Prostate gland (tissue), 2 donors: ENCODE measurements around the gene FHL5. TPM values are rescaled to one million over a fixed set of nuclear protein-coding genes. Genes with fewer than 3 reads are reported as not detected.

Source experiments
- DNase-seq: peaks from one replicate; pipeline ENCODE4 v3.0.0-alpha.2; 2019; ENCODE audit warnings: low spot score
- H3K27ac ChIP-seq, 2 donors: fragments of 200-600 bp; sonication (generic); 2 replicates each; pipeline ENCODE4 v1.5.1; 2017 to 2019
- H3K27me3 ChIP-seq: fragments of 200-600 bp; sonication (generic); replicated peaks from 2 replicates; pipeline ENCODE4 v1.5.1; 2019; ENCODE audit not compliant: insufficient read depth
- H3K36me3 ChIP-seq, 2 donors: fragments of 200-600 bp; sonication (generic); 1 replicate in 1 of 2; 2 replicates in 1 of 2; pipeline versions ENCODE4 v1.5.1 to v1.8.1; 2017 to 2019
- H3K4me1 ChIP-seq: fragments of 200-600 bp; sonication (generic); replicated peaks from 2 replicates; pipeline ENCODE4 v1.5.1; 2019
- H3K4me3 ChIP-seq, 2 donors: fragments of 200-600 bp; sonication (generic); 2 replicates each; pipeline ENCODE4 v1.5.1; 2017 to 2019
- H3K9me3 ChIP-seq: fragments of 200-600 bp; sonication (generic); 2 replicates; pipeline ENCODE4 v1.5.1; 2017
- CTCF ChIP-seq, 4 experiments: fragments of 200-600 bp in 2 of 4; fragments of 450-650 bp in 2 of 4; sonication (generic) in 2 of 4; IDR thresholded peaks; 1 replicate in 3 of 4; 2 replicates in 1 of 4; pipeline ENCODE4 v1.5.1; 2016 to 2019; ENCODE audit warnings: antibody characterized with exemption in 4 of 4, mild to moderate bottlenecking in 2 of 4, moderate library complexity in 2 of 4
- POLR2A ChIP-seq: fragments of 450-650 bp; IDR thresholded peaks from one replicate; pipeline ENCODE4 v1.6.1; 2016; ENCODE audit warnings: antibody characterized with exemption, mild to moderate bottlenecking
- POLR2AphosphoS5 ChIP-seq: sonication (generic); formaldehyde crosslinking; IDR thresholded peaks from one replicate; pipeline ENCODE4 v1.6.1; 2017; ENCODE audit warnings: antibody characterized with exemption
- WGBS: methylation state at CpG from one replicate; pipeline ENCODE4 v1.1.5; 2018; 5-methylcytosine and 5-hydroxymethylcytosine counted together
- intact Hi-C: fragments of 100-400 bp; cut with DNase I; formaldehyde crosslinking; loops from one replicate; pipeline ENCODE4 v1.14.2; 2022
- total RNA-seq, 2 donors: library from RNA; depleted of rRNA; stranded (reverse); fragments of >200 nt; gene quantifications; one replicate each; pipeline ENCODE4 v1.1.0, GENCODE V29; 2016

Gene FHL5
- total RNA-seq = 10 to 100 TPM in 1 of 2 donors, 1 to 10 TPM in 1; 4.9 to 23.3 TPM

- DNase-seq = no peak
- H3K9me3 ChIP-seq = no peaks in the 10 kb centered on the region
- no peaks in the 10 kb centered on the region for H3K36me3 ChIP-seq
- no peaks in the 10 kb centered on the region for H3K27me3 ChIP-seq
- TF ChIP-seq POLR2A (no peak), POLR2AphosphoS5 (no peak), CTCF (IDR thresholded peaks at IDR 0.05) (no peak)
- no peak within 1 kb of the TSS for H3K4me3 ChIP-seq
- intact Hi-C loops = no loop called here
- WGBS = 34% methylated on average over 3 of the region's 3 CpGs
- H3K27ac ChIP-seq = no peak within 1 kb of the TSS
- H3K4me1 ChIP-seq = no peaks in the 10 kb centered on the region
Measured at GRCh38 chr6:96562886-96563285, at the start of gene FHL5. TSS of gene FHL5 (plus strand) at chr6:96563128. CDS start at chr6:96603614, 40,486 bp downstream.

- no peaks in the 10 kb centered on the region for H3K36me3 ChIP-seq
- H3K4me1 ChIP-seq = peaks cover 2% of the 10 kb centered on the region
- DNase-seq = peak; percentile 31
- peak overlapping the region in 1 of 2 donors; percentile 93 for H3K27ac ChIP-seq
- TF ChIP-seq CTCF (IDR thresholded peaks at IDR 0.05) (no peak), POLR2AphosphoS5 (no peak), POLR2A (no peak)
- 53% methylated on average over 6 of the region's 6 CpGs for WGBS
- peak overlapping the region; percentile 83 to 85 for H3K4me3 ChIP-seq
- intact Hi-C loops = no loop called here
- no peaks in the 10 kb centered on the region for H3K9me3 ChIP-seq
- no peaks in the 10 kb centered on the region for H3K27me3 ChIP-seq
Measured at GRCh38 chr6:96520171-96521115, 42.5 kb upstream of the FHL5 start.

GRCh38 chr6:96521306-96521643, 41.7 kb upstream of the FHL5 start:
- Histone ChIP-seq H3K4me3 (peak overlapping the region; percentile 83 to 85), H3K36me3 (no peaks in the 10 kb centered on the region), H3K9me3 (no peaks in the 10 kb centered on the region), H3K27me3 (no peaks in the 10 kb centered on the region), H3K27ac (peak overlapping the region; percentile 93 to 94), H3K4me1 (peaks cover 2% of the 10 kb centered on the region)
- WGBS = under 1% methylated on average over 8 of the region's 8 CpGs
- no peak for TF ChIP-seq CTCF (IDR thresholded peaks at IDR 0.05)
- TF ChIP-seq POLR2AphosphoS5 = no peak
- TF ChIP-seq POLR2A = no peak
- intact Hi-C loops = no loop called here
- no peak for DNase-seq

- H3K27me3 ChIP-seq = no peaks in the 10 kb centered on the region
- peak within 1 kb of the TSS; percentile 93 to 94 for H3K27ac ChIP-seq
- H3K4me3 ChIP-seq = peak within 1 kb of the TSS; percentile 83 to 85
- H3K4me1 ChIP-seq = peaks cover 2% of the 10 kb centered on the region
- TF ChIP-seq CTCF (IDR thresholded peaks at IDR 0.05) (peak in 3 of 4 experiments; percentile 15 to 39 (median 29)), POLR2AphosphoS5 (peak; percentile 89), POLR2A (peak; percentile 91)
- no peaks in the 10 kb centered on the region for H3K9me3 ChIP-seq
- intact Hi-C loops = no loop called here
- DNase-seq = peak; percentile 94
- no peaks in the 10 kb centered on the region for H3K36me3 ChIP-seq
- under 1% methylated on average over 54 of the region's 63 CpGs for WGBS
Measured at GRCh38 chr6:96521644-96522464, 41.1 kb upstream of the FHL5 start, which contains the start of gene UFL1. TSS of gene UFL1 (plus strand) at chr6:96521806. CDS start at chr6:96521874, 68 bp downstream.
